ENCODE results near the gene NSMCE1.

DNA sequence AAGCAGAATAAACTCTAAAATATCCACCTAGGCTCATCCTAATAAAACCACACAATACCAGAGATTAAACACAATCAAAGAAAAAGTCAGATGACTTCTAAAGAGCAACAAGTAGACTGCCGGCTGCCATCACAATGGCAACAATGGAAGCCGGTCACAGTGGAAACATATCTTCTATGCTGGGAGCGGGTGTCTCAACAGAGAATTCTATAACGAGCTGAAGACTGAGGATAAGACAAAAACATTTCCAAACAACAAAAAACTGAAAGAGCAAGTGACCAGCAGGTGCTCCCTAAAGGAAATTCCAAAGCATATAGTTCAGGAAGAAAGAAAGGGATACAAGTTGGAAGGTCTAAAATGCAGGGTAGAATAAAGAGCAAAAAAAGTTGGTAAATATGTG lies 8.9 kb downstream of the NSMCE1 start:
- TF ChIP-seq EZH2 (IDR thresholded peaks at IDR 0.05; ENCODE audit: borderline replicate concordance, low read length): no peak
- TF ChIP-seq, protein P1, sequence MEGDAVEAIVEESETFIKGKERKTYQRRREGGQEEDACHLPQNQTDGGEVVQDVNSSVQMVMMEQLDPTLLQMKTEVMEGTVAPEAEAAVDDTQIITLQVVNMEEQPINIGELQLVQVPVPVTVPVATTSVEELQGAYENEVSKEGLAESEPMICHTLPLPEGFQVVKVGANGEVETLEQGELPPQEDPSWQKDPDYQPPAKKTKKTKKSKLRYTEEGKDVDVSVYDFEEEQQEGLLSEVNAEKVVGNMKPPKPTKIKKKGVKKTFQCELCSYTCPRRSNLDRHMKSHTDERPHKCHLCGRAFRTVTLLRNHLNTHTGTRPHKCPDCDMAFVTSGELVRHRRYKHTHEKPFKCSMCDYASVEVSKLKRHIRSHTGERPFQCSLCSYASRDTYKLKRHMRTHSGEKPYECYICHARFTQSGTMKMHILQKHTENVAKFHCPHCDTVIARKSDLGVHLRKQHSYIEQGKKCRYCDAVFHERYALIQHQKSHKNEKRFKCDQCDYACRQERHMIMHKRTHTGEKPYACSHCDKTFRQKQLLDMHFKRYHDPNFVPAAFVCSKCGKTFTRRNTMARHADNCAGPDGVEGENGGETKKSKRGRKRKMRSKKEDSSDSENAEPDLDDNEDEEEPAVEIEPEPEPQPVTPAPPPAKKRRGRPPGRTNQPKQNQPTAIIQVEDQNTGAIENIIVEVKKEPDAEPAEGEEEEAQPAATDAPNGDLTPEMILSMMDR (IDR thresholded peaks at IDR 0.05; ENCODE audit: low read length): no peak

All from OCI-LY1 (cell line).